ENCODE data around the gene MRPL38.
"Not testable (repeated sequence)": the region's sequence is repeated elsewhere in the genome, so short reads cannot be mapped to it uniquely, and the experiment has no call there.

Gene MRPL38

GRCh38 chr17:75855310-75856061 lies 49.2 kb downstream of the MRPL38 start, which contains the start of gene WBP2:
Gene WBP2 (minus strand): TSS chr17:75855335. CDS start chr17:75855297, 38 bp downstream.
- DNase-seq (ENCODE audit: low read depth, low spot score), result peak; percentile 100

- DNase-seq (ENCODE audit: low read depth, low spot score), result no peak
Measured at GRCh38 chr17:75854881-75855309, 49.8 kb downstream of the MRPL38 start.

- DNase-seq (ENCODE audit: low read depth, low spot score), result peak; percentile 47
Measured at GRCh38 chr17:75854101-75854748, 50.5 kb downstream of the MRPL38 start.

- DNase-seq (ENCODE audit: low read depth, low spot score), result no peak
Measured at GRCh38 chr17:75853433-75853832, 51.3 kb downstream of the MRPL38 start.

GRCh38 chr17:75851693-75851991 lies 53.0 kb downstream of the MRPL38 start:
- not testable (repeated sequence) for DNase-seq (ENCODE audit: low read depth, low spot score)

- no peak for DNase-seq (ENCODE audit: low read depth, low spot score)
Measured at GRCh38 chr17:75850928-75851692, 53.6 kb downstream of the MRPL38 start.

- DNase-seq (ENCODE audit: low read depth, low spot score), result no peak
Measured at GRCh38 chr17:75849724-75850123, 55.0 kb downstream of the MRPL38 start.

- no peak for DNase-seq (ENCODE audit: low read depth, low spot score)
Measured at GRCh38 chr17:75849279-75849646, 55.4 kb downstream of the MRPL38 start.
